Activated CD4-positive, alpha-beta memory T cell treated with anti-CD3 and anti-CD28 coated beads, Interleukin-2, amount 10 ng/mL, durations not matched to agents 7 days and 5 days (primary cell): ENCODE results near the gene PKD2. TPM values are rescaled to one million over a fixed set of nuclear protein-coding genes. Genes with fewer than 3 reads are reported as not detected.
"Not testable (repeated sequence)": the region's sequence is repeated elsewhere in the genome, so short reads cannot be mapped to it uniquely, and the experiment has no call there.

Source experiments
- CTCF ChIA-PET: fragments of 350-600 bp; sonication (Branson Sonifier 250); formaldehyde crosslinking; loops from one replicate; lab custom pipeline; 2021; ENCODE audit warnings: antibody characterized with exemption, inconsistent platforms; lab: Charles Lee
- POLR2A ChIA-PET: fragments of 350-600 bp; sonication (Branson Sonifier 250); formaldehyde crosslinking; loops from one replicate; lab custom pipeline; 2021; ENCODE audit warnings: antibody characterized with exemption; lab: Charles Lee
- DNase-seq: peaks from one replicate; pipeline ENCODE4 v3.0.0-alpha.2; 2020
- H3K27ac Mint-ChIP-seq: one replicate; pipeline ENCODE4 v1.8.0; 2021; ENCODE audit warnings: mild to moderate bottlenecking, mixed read lengths
- H3K27me3 Mint-ChIP-seq: one replicate; pipeline ENCODE4 v1.8.0; 2021; ENCODE audit warnings: mixed read lengths
- H3K36me3 Mint-ChIP-seq: one replicate; pipeline ENCODE4 v1.8.0; 2021; ENCODE audit warnings: low read depth, mixed read lengths
- H3K4me1 Mint-ChIP-seq: one replicate; pipeline ENCODE4 v1.8.0; 2021; ENCODE audit warnings: mixed read lengths
- H3K4me3 Mint-ChIP-seq: one replicate; pipeline ENCODE4 v1.8.0; 2021; ENCODE audit warnings: mild to moderate bottlenecking, mixed read lengths
- H3K9me3 Mint-ChIP-seq: one replicate; pipeline ENCODE4 v1.8.0; 2021; ENCODE audit warnings: mixed read lengths
- total RNA-seq, 2 experiments: library from RNA; stranded (reverse); gene quantifications; one replicate each; pipeline ENCODE4 v1.2.3, GENCODE V29; 2021

Gene PKD2
- total RNA-seq, 2 experiments from 2014 or later = 9.1 to 10.4 TPM

DNA sequence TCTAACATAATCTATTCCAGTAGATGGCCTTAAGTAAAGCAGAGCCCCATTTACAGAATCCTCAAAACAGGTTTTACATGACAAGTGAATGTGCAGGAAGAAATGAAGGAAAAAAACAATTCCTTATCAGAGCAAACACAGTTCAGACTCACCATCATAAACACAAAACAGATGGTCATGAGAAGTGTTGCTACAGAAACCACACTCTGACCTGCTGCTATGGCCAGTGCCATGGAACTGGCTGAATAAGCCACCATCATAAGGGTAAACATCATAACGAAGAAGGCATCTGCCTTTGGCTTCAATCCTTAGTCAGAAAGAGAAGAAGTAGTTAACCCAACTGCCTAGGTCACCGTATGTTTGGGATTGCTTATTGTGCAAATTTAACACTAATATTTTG, 89.9 kb downstream of the PKD2 start:
- ChIA-PET CTCF (no interaction called here), POLR2A (no interaction called here)
- Mint-ChIP-seq H3K4me3 (no peak overlapping the region), H3K36me3 (no peaks in the 10 kb centered on the region), H3K27ac (no peak overlapping the region), H3K27me3 (peaks cover 3% of the 10 kb centered on the region), H3K4me1 (no peaks in the 10 kb centered on the region), H3K9me3 (no peaks in the 10 kb centered on the region)
- no peak for DNase-seq

DNA sequence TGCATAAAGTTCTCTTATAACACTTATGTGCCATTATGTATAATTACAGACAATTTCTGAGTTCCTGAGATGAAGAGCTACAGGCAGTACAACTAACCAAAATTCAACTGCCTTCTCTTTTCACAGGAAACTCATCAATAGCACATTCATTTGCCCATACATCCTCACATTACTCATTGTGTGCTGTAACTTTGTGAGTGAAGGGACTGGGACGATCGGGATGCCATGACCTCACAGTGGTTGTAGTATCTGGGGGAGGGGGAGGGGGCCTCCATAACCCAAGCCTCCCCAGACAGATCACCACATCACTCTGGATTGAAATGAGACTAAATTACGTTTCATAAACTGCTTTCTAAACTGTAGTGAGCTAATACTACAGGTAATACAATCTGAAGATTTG, 90.3 kb downstream of the PKD2 start:
- CTCF ChIA-PET = no interaction called here
- H3K27me3 Mint-ChIP-seq = peaks cover 2% of the 10 kb centered on the region
- DNase-seq = no peak
- H3K9me3 Mint-ChIP-seq = no peaks in the 10 kb centered on the region
- H3K4me3 Mint-ChIP-seq = no peak overlapping the region
- H3K4me1 Mint-ChIP-seq = no peaks in the 10 kb centered on the region
- POLR2A ChIA-PET = no interaction called here
- no peak overlapping the region for H3K27ac Mint-ChIP-seq
- H3K36me3 Mint-ChIP-seq = no peaks in the 10 kb centered on the region

DNA sequence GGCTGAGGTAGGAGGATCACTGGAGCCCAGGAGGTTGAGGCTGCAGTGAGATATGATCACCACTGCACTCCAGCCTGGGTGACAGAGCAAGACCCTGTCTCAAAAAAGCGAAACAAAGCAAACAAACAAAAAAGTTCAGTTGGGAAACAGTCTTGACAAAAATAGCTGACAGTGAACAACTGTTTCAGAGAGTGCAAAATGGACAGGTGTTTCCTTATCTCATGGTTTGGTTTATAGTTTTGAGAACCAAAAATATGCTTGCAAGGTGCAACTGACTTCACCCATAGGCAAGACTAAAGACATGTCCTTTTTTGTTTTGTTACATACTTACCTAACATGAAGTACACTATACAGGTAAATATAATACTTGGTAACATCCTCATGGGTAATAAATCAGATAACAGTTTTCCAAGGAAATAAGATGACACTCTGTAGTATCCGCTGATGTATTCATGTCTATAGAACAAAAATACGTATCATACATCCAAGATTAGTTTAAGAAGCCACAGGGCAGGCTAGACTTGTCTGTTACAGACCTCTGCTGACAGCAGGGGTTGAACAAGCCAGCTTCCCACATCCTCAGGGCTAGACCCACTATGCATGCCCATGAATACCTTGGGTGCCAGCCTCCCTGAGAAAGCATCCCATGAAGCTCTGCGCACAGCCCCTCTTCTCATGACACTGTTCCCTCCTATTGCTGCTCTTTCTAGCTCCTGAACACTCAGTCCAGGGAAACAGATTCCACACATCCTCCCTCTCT, 91.7 kb downstream of the PKD2 start:
- H3K27me3 Mint-ChIP-seq = peaks cover 2% of the 10 kb centered on the region
- no peaks in the 10 kb centered on the region for H3K9me3 Mint-ChIP-seq
- no peak overlapping the region for H3K27ac Mint-ChIP-seq
- ChIA-PET POLR2A (interaction anchor here (0.9 kb wide), 1 partner anchor 13 kb away, joined by 3 read pairs; no protein-coding TSS in a partner anchor), CTCF (no interaction called here)
- no peaks in the 10 kb centered on the region for H3K4me1 Mint-ChIP-seq
- no peak for DNase-seq
- H3K36me3 Mint-ChIP-seq = no peaks in the 10 kb centered on the region
- no peak overlapping the region for H3K4me3 Mint-ChIP-seq

DNA sequence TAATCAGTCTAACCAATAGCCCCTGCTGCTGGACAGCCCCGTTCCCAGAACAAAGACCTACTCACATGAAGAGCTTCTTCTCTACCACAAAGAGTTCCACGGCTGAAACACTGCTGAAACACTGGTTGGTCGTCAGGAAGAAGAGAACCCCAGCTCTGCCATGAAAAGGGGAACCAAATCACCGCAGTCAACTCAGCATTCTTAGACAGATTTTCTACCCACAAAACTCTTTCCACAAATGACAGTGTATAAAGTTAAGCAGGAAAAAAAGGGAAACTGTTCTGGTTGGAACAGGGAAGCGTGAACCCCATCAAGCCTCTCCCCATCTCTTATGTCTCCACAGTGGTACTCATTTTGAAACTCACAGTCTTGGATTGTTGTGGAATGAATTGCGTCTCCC, 93.7 kb downstream of the PKD2 start:
- peaks cover 5% of the 10 kb centered on the region for H3K27me3 Mint-ChIP-seq
- H3K4me1 Mint-ChIP-seq = no peaks in the 10 kb centered on the region
- ChIA-PET POLR2A (no interaction called here), CTCF (no interaction called here)
- H3K9me3 Mint-ChIP-seq = no peaks in the 10 kb centered on the region
- no peak overlapping the region for H3K27ac Mint-ChIP-seq
- no peak for DNase-seq
- H3K4me3 Mint-ChIP-seq = no peak overlapping the region
- no peaks in the 10 kb centered on the region for H3K36me3 Mint-ChIP-seq

DNA sequence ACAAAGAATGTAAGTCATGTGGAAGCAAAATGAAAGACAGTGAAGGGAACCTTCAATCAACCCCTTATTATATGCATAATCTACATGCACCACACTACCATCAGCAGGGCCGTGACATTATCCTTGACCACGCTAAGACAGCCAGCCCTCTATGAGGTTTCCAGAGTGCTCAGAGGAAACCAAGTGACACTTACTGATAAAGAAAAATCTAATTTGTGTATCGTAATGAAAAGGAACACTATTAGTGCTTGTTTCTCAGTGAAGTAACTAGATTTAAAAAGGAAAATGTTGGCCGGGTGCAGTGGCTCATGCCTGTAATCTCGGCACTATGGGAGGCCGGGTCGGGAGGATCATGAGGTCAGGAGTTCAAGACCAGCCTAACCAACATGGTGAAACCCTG, 94.6 kb downstream of the PKD2 start:
- no peak for DNase-seq
- no peak overlapping the region for H3K4me3 Mint-ChIP-seq
- no peaks in the 10 kb centered on the region for H3K4me1 Mint-ChIP-seq
- H3K27me3 Mint-ChIP-seq = peaks cover 3% of the 10 kb centered on the region
- no peak overlapping the region for H3K27ac Mint-ChIP-seq
- ChIA-PET CTCF (no interaction called here), POLR2A (no interaction called here)
- H3K36me3 Mint-ChIP-seq = no peaks in the 10 kb centered on the region
- H3K9me3 Mint-ChIP-seq = no peaks in the 10 kb centered on the region

DNA sequence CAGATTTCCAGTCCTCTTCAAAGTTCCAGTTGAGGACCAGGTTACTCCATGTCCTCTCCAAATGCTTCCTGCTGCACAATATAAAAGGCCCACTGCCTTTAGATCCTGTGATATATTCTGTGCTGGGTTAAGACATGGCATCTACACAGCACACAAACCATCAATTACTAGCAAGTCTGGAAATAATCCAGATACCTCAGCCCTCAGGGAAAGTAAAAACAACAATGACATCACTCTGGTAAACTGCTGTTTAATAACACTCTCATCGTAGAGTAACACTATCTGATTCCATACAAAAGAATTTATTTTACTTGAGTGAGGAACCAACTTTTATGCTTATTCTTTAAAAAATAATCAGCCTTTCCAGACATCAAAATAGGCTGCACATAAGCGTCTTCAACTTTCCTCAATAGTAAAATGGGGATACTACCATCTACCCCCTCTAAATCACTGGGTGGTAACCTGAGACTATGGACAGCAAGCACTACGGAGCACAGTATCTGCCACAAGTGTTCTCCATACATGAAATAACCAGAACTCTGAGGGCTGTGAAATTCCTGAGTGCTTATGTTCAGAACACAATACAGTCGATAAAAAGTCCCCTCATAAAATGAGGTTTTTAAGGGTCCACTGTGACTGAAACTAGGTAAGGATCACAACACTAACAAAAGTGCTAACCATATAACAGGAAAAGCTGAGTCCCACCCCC, 97.6 kb downstream of the PKD2 start:
- Mint-ChIP-seq H3K9me3 (no peaks in the 10 kb centered on the region), H3K27ac (no peak overlapping the region), H3K27me3 (peaks cover 3% of the 10 kb centered on the region), H3K4me3 (no peak overlapping the region), H3K36me3 (no peaks in the 10 kb centered on the region), H3K4me1 (no peaks in the 10 kb centered on the region)
- ChIA-PET POLR2A (no interaction called here), CTCF (interaction anchor here (0.6 kb wide), 1 partner anchor 81 kb away, joined by 6 read pairs; no protein-coding TSS in a partner anchor)
- DNase-seq = no peak

DNA sequence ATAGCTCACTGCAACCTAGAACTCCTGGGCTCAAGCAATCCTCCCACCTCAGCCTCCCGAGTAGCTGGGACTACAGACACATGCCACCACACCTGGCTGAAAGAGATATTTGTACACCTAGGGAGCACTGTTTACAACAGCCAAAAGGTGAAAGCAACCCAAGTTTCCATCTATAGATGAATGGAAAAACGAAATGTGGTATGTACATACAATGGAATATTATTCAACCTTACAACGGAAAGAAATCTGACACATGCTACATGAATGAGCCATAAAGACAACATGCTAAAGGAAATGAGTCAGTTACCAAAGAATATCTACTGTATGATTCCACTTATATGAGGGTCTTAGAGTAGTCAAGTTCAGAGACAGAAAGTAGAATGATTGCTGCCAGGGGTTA, 98.8 kb downstream of the PKD2 start:
- peaks cover 3% of the 10 kb centered on the region for H3K27me3 Mint-ChIP-seq
- H3K4me1 Mint-ChIP-seq = no peaks in the 10 kb centered on the region
- H3K9me3 Mint-ChIP-seq = no peaks in the 10 kb centered on the region
- H3K27ac Mint-ChIP-seq = no peak overlapping the region
- no peak for DNase-seq
- POLR2A ChIA-PET = no interaction called here
- CTCF ChIA-PET = no interaction called here
- H3K36me3 Mint-ChIP-seq = no peaks in the 10 kb centered on the region
- no peak overlapping the region for H3K4me3 Mint-ChIP-seq

DNA sequence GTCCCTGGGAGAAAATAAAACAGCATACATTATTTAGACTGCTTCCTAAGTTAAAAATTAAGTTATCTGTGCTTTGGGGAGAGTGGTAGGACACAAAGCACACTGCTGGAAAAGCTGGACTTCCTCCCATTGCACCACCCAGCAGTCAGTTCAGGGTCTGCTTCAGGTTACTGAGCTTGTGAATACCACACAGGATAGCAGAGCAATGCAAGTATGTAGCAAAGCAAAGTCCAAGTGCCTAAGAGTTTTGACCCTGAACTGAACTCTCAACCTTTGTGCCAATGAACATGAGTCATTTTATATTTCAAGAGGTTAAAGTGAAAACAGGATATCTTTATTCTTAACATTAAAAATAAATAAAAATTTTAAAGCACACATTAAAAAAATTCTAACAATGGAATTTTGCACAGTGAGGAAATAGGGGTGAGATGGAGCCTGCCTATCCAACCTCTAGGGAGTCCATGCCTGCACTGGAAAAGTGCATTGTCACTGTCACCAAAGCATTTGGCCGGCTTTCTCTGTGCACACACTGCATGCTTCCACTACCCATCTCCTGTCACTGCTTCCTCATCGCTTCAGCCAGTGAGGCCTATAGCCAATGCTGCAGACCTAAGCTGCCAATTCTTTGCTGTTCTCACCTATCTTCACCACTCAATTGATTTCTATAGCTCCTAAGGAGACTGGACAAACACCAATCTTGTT, 100.1 kb downstream of the PKD2 start:
- Mint-ChIP-seq H3K27ac (no peak overlapping the region), H3K9me3 (no peaks in the 10 kb centered on the region), H3K36me3 (no peaks in the 10 kb centered on the region), H3K4me1 (no peaks in the 10 kb centered on the region), H3K27me3 (peaks cover 3% of the 10 kb centered on the region), H3K4me3 (no peak overlapping the region)
- POLR2A ChIA-PET = no interaction called here
- DNase-seq = no peak
- CTCF ChIA-PET = no interaction called here

DNA sequence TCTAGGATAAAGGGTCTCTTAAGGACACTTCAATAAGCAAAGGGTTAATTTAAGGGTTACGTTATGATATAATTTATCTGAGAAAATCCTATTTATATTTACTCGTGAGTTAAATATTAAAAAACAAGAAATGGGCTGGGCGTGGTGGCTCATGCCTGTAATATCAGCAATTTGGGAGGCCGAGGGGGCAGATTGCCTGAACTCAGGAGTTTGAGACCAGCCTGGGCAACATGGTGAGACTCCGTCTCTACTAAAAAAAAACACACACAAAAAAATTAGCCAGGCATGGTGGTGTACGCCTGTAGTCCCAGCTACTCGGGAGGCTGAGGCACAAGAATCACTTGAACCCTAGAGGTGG, 100.7 kb downstream of the PKD2 start:
- H3K4me3 Mint-ChIP-seq, POLR2A ChIA-PET, H3K27me3 Mint-ChIP-seq, CTCF ChIA-PET, DNase-seq, H3K36me3 Mint-ChIP-seq, H3K9me3 Mint-ChIP-seq, H3K27ac Mint-ChIP-seq, H3K4me1 Mint-ChIP-seq: not testable (repeated sequence)

DNA sequence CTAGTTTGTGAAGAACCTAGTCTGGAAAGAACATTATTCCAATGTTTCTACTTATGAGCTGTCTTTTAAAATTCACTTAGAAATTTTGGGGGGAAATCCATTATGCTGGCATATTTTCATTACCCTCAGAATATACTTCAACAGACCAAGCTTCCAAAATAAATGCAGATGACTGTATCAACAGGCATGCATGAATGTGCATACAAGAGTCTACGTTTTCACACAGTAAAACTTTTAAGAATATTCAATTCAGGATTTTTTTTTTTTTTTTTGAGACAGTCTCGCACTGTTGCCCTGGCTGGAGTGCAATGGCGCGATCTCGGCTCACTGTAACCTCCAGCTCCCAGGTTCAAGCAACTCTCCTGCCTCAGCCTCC, 101.3 kb downstream of the PKD2 start:
- Mint-ChIP-seq H3K4me3 (no peak overlapping the region), H3K27me3 (peaks cover 3% of the 10 kb centered on the region), H3K9me3 (no peaks in the 10 kb centered on the region), H3K4me1 (no peaks in the 10 kb centered on the region), H3K36me3 (no peaks in the 10 kb centered on the region), H3K27ac (no peak overlapping the region)
- ChIA-PET CTCF (no interaction called here), POLR2A (no interaction called here)
- no peak for DNase-seq

DNA sequence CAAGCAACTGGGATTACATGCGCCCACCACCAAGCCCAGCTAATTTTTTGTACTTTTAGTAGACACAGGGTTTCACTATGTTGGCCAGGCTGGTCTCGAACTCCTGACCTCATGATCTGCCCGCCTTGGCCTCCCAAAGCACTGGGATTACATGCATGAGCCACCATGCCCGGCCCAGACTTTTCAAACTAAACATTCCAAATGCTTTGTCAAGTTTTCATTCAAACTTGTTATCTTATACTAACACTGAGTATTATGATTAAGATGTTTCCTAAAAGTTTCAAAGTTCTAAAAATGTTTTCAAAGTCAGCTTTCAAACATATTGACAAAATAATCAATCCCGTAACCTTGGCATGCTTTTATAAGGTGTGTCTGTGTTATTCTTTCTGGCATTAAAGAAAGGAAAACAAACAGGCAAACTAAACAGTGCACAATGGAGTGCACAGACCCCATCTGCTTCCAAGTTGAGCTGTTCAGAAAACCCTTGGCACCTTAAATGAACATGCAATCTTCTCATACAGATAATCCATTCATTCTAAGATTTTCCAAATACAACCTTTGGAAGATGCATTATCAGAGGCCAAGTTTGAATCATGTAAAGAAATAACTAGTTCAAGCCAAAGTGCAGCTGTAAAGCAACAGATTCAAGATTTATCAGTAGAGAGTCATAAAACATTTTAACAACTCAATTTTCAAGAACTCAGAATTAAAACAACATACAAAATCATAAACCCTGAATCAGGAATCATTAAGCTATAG, 101.9 kb downstream of the PKD2 start:
- Mint-ChIP-seq H3K4me1 (no peaks in the 10 kb centered on the region), H3K9me3 (no peaks in the 10 kb centered on the region), H3K36me3 (no peaks in the 10 kb centered on the region), H3K27me3 (peaks cover 3% of the 10 kb centered on the region), H3K4me3 (no peak overlapping the region), H3K27ac (no peak overlapping the region)
- ChIA-PET CTCF (no interaction called here), POLR2A (no interaction called here)
- DNase-seq = no peak

DNA sequence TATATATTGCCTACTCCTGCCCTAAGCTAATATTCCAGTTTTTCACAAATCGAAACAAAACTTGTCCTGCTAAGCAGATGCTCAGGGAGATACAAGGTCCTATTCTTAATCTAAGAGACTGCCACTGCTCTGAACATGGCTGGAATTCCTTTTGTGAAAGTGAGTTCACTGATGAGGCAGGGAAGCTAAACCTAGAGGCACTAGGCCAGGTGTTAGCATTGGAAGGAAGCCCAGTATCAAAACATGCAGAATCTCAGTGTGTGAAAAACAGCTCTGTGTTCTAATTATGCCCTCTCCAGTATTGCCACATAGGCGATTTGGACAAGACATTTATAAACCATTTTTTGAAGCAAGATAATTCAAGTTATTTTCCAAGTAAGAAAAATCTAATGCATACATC, 103.4 kb downstream of the PKD2 start:
- Mint-ChIP-seq H3K27me3 (no peaks in the 10 kb centered on the region), H3K36me3 (no peaks in the 10 kb centered on the region), H3K27ac (no peak overlapping the region), H3K4me3 (no peak overlapping the region), H3K9me3 (no peaks in the 10 kb centered on the region), H3K4me1 (no peaks in the 10 kb centered on the region)
- no peak for DNase-seq
- POLR2A ChIA-PET = no interaction called here
- CTCF ChIA-PET = no interaction called here

DNA sequence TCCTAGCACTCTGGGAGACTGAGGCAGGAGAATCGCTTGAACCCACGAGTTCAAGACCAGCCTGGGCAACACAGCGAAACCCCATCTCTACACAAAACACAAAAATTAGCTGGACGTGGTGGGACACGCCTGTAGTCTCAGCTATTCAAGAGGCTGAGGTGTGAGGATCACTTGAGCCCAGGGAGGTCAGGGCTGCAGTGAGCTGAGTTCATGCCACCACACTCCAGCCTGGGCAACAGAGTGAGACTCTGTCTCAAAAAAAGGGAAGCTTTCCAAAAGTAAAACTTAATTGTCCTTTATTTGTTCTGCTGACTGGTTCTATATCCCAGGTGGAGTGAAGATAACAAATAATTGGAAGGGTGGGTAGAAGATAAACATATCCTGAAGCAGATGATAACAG, 105.4 kb downstream of the PKD2 start:
- ChIA-PET CTCF (interaction anchor here (0.7 kb wide), 1 partner anchor 1428 kb away, joined by 3 read pairs; no protein-coding TSS in a partner anchor), POLR2A (no interaction called here)
- H3K27ac Mint-ChIP-seq = no peak overlapping the region
- no peaks in the 10 kb centered on the region for H3K36me3 Mint-ChIP-seq
- H3K4me3 Mint-ChIP-seq = no peak overlapping the region
- DNase-seq = no peak
- no peaks in the 10 kb centered on the region for H3K9me3 Mint-ChIP-seq
- no peaks in the 10 kb centered on the region for H3K4me1 Mint-ChIP-seq
- no peaks in the 10 kb centered on the region for H3K27me3 Mint-ChIP-seq
